Subcutaneous adipose tissue (tissue), 4 donors: ENCODE data around the gene TSFM. TPM values are rescaled to one million over a fixed set of nuclear protein-coding genes. Genes with fewer than 3 reads are reported as not detected.

ENCODE experiments used
- total RNA-seq, 4 donors: library from RNA; depleted of rRNA; stranded (reverse); fragments of >200 nt; gene quantifications; one replicate each; pipeline ENCODE4 v1.1.0, GENCODE V29; 2016
- TF ChIP-seq, protein P1 (sequence below): fragments of 450-650 bp; IDR thresholded peaks from one replicate; pipeline ENCODE4 v1.5.1; 2016; ENCODE audit warnings: low read depth, mild to moderate bottlenecking, control low read depth, antibody characterized with exemption, moderate library complexity

TSFM gene
- total RNA-seq, 4 donors from 2014 or later: 16.7 to 26.0 (median 22.9) TPM

DNA sequence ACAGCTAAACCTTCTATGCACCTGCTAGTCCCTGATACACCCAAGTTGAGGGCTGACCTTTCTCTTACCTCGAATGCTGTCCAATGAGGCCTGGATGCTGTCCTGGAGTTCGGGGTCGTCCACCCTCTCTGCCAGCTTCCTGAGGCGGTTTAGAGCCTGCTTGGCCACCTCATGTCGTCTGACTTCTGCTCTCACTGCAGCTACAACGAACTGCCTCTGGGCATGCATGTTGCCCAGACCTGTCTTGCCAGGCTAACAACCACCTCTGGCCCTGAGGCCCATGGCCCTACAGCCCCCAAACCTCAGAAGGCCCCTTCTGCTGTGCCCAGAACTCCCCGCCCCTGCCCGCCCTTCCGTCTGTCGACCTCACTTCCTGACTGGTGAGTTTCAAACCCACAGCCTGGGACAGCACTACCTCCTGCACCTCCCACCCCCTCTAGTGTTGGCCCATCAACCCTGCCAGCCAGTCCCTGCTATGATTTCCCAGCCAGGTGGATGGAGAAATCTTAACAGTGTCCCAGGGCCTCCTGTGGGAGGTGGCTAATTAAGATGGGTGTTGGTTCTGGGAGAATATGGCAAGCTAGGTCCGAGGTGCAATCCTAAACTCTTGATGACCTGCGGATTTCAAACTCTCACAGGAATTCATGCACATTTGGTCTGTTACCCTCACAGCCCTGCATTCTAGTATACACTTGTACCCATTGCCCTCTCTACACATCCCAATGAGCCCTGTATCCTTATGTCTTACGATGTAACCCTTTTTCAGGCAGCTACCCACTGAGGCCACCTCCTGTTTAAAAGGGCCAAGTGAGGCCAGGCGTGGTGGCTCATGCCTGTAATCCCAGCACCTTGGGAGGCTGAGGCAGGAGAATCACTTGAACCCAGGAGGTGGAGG, 40.5 kb upstream of the TSFM start:
- TF ChIP-seq, protein P1, sequence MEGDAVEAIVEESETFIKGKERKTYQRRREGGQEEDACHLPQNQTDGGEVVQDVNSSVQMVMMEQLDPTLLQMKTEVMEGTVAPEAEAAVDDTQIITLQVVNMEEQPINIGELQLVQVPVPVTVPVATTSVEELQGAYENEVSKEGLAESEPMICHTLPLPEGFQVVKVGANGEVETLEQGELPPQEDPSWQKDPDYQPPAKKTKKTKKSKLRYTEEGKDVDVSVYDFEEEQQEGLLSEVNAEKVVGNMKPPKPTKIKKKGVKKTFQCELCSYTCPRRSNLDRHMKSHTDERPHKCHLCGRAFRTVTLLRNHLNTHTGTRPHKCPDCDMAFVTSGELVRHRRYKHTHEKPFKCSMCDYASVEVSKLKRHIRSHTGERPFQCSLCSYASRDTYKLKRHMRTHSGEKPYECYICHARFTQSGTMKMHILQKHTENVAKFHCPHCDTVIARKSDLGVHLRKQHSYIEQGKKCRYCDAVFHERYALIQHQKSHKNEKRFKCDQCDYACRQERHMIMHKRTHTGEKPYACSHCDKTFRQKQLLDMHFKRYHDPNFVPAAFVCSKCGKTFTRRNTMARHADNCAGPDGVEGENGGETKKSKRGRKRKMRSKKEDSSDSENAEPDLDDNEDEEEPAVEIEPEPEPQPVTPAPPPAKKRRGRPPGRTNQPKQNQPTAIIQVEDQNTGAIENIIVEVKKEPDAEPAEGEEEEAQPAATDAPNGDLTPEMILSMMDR: no peak

DNA sequence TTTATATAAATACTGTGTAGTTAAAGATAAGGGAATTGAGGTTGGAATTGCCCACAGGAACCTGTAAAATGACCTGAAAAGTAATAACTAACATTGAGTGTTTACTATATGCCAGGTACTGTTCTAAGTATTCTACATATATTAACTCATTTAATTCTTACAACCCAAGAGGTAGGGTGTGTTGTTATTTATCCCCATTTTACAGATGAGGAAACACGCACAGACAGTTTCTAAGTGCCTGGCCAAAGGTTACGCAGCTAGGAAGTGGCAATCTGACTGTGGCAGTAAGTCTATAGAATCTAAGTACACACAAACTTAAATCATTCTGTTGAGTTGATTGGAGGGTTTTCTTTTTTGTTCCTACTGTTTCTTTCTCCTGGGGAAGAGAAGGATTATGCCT, 38.8 kb upstream of the TSFM start:
- TF ChIP-seq, protein P1: no peak

DNA sequence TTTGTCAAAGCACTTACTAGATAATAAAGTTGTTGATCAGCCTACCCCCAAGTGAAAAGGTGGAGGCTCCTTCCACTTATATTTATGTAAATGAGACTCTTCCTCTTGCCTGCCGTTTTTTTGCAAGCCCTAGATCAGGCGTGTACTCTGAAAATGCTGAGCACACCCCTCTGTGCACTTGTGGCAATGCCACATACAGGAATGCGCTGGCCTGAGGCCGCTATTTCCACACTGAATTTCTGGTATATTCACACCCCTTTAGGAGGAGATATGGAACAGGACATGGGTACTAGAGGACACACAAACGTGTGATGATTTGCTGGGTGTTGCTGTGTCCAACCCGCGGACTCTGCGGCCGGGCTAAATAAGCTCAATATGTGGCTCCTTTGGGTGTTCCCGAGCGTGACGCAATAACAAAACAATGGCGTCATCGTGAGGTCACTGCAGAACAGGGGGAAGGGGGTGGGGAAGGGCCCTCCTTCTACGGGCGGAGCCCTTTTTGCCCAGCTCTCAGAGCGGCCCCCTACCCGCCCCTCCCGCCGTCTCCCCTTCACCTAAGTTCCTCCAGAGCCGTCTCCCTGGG, 38.3 kb upstream of the TSFM start:
- TF ChIP-seq, protein P1: no peak

DNA sequence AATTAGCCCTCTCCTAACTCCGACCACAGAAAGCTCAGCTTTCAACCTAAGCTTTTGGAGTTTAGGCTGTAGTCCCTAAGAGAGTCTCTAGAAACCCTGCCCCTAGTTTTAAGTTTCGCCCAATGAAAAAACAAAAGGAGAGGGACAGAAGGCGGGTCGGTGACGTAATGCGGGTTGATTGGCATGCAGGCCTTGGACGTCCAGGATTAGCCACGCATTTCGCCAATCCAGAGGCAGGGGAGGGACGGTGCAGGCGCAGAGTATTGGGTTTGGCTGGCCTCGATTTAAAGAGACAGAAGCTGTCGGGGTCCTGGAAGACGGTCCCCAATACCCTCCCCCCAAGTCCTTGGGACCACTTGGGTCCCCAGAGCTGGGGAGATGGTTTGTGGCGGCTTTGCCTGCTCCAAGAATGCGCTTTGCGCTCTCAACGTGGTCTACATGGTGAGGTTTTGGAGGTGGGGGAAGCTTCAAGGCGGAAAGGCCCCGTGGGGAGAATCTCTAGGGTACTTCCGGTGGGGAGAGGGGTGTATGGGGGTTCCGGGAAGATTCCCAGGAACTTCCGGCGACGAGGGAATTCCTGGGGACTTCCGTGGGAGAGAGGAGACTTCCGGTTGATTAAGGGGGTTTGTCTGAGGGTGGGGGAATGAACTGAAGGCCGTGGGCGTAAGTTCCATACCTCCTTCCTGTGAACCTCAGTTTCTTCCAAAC, 37.7 kb upstream of the TSFM start, which contains the start of gene TSPAN31:
Gene TSPAN31, plus strand, starts transcription at position 263 of the 708 bp plus-strand sequence. Its CDS starts 116 bp downstream, at position 379.
- TF ChIP-seq, protein P1: no peak

DNA sequence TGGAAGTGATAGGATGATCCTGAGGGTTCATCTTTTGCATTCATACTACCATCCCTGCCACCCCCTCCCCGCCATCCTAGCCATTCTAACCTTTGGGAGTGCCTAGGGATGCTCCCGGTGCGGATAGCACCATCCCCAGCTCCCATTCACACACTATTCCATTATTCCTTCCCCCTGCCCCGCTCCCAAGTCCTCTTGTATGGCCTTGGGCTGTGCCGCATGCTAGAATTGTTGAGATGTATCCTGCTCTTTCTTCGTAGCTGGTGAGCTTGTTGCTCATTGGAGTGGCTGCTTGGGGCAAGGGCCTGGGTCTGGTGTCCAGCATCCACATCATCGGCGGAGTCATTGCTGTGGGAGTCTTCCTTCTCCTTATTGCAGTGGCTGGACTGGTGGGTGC, 37.1 kb upstream of the TSFM start:
- TF ChIP-seq, protein P1: no peak

DNA sequence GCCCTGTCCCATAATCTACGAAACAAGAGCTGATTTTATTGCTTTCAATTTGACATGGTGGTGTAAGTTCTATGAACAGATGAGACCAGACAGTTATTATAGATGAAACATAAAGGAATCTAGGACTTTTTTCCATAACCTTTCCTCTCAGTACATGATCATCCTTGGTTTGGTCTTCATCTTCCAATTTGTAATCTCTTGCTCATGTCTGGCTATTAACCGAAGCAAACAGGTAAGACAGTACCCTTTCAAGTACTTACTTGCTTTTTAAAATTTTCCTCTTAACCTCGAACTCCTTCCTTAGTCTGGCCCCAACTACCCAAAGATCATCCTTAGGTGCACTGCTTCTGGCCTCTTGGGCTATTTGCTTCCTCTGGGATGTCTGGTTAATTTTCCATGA, 36.6 kb upstream of the TSFM start:
- TF ChIP-seq, protein P1: no peak

DNA sequence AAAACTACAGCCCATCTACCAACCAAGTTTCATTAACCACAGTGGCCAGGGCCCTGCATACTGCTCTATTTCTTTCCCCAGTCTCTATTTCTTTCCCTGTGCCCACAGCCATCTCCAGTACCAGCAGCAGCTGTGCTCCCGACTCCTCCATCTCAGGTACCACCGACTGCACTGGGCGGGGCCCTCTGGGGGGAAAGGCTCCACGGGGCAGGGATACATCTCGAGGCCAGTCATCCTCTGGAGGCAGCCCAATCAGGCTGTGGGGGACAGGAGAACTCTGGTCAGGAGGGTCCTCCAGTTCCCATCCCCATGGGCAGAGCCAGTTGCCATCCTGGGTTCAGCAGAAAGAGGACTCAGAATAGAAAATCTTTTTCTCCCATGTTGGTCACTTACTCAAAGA, 33.5 kb upstream of the TSFM start:
- TF ChIP-seq, protein P1: no peak
